ENCODE measurements around the gene INMT.

- TF ChIP-seq CTCF (IDR thresholded peaks at IDR 0.05; ENCODE audit: insufficient read depth, low read length) = no peak
- no peak for TF ChIP-seq POLR2AphosphoS5 (IDR thresholded peaks at IDR 0.05; ENCODE audit: low read depth)
- TF ChIP-seq REST (IDR thresholded peaks at IDR 0.05; ENCODE audit: insufficient replicate concordance, low read depth) = no peak
Observed at GRCh38 chr7:30789334-30789711, 37.4 kb downstream of the INMT start.

All from HL-60 (cell line).